Colon (tissue), 2 donors: ENCODE measurements around the gene ABHD16B.
"Not testable (repeated sequence)": the region's sequence is repeated elsewhere in the genome, so short reads cannot be mapped to it uniquely, and the experiment has no call there.

ENCODE experiments used
- FAIRE-seq: peaks from 2 replicates; lab custom pipeline; 2012; peaks lifted over from hg19 to GRCh38; lab: Jason Lieb, UNC
- donor health status: control.
- donor health status: control.

ABHD16B gene

GRCh38 chr20:63878899-63879663 lies 17.8 kb downstream of the ABHD16B start:
- FAIRE-seq = no peak

- FAIRE-seq = not testable (repeated sequence)
Observed at GRCh38 chr20:63880901-63881300, 19.6 kb downstream of the ABHD16B start.

GRCh38 chr20:63881451-63882226 lies 20.3 kb downstream of the ABHD16B start:
- FAIRE-seq = no peak

- no peak for FAIRE-seq
Observed at GRCh38 chr20:63882257-63883200, 21.2 kb downstream of the ABHD16B start.

- no peak for FAIRE-seq
Observed at GRCh38 chr20:63883201-63883593, 21.9 kb downstream of the ABHD16B start.

- no peak for FAIRE-seq
Observed at GRCh38 chr20:63884506-63885263, 23.4 kb downstream of the ABHD16B start.

- no peak for FAIRE-seq
Observed at GRCh38 chr20:63885264-63886053, 24.2 kb downstream of the ABHD16B start.

- FAIRE-seq = no peak
Observed at GRCh38 chr20:63886054-63886419, 24.7 kb downstream of the ABHD16B start.

GRCh38 chr20:63886921-63887320 lies 25.6 kb downstream of the ABHD16B start:
- no peak for FAIRE-seq

GRCh38 chr20:63889241-63890200 lies 28.2 kb downstream of the ABHD16B start:
- no peak for FAIRE-seq

- no peak for FAIRE-seq
Observed at GRCh38 chr20:63890201-63890576, 28.9 kb downstream of the ABHD16B start.

- no peak for FAIRE-seq
Observed at GRCh38 chr20:63890616-63891015, 29.3 kb downstream of the ABHD16B start.

- no peak for FAIRE-seq
Observed at GRCh38 chr20:63891061-63892002, 30.0 kb downstream of the ABHD16B start.

- FAIRE-seq = no peak
Observed at GRCh38 chr20:63892402-63892801, 31.1 kb downstream of the ABHD16B start.

GRCh38 chr20:63893999-63894357 lies 32.7 kb downstream of the ABHD16B start:
- no peak for FAIRE-seq

GRCh38 chr20:63894358-63895201 lies 33.3 kb downstream of the ABHD16B start, which contains the start of gene DNAJC5:
TSS of gene DNAJC5 (plus strand) at chr20:63895126. CDS start at chr20:63928346, 33,220 bp downstream.
- FAIRE-seq = no peak

GRCh38 chr20:63895202-63895951 lies 34.1 kb downstream of the ABHD16B start:
- no peak for FAIRE-seq
